ENCODE data around the gene FARS2.
A peak's percentile ranks its signal among the peaks of the same experiment; 100 is the strongest.

Gene FARS2

DNA sequence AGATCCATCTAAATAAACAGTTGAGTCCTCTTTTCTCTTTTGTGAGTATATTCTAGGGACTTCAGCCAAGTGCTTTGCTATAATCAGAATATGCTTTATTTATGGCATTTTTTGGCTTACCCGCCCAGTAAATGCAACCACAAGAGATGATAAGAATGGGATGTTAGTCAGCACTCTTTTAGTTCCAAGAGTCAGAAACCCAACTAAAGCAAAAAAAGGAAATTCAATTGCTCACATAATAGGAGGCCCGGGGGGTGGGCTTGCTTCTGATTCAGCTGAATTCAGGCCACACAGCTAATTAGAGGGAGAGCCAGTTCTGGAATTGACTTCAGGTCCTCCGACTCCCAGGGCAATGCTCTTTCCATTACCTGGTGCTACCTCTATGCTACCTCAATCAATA is 250.6 kb downstream of the FARS2 start:
- DNase-seq = peak; percentile 10

GRCh38 chr6:5512422-5512821 is 251.1 kb downstream of the FARS2 start:
- peak in 1 of 2 experiments; percentile 1 for DNase-seq
- TF ChIP-seq GATA1 (IDR thresholded peaks at IDR 0.05; ENCODE audit: low read depth, low read length) (no peak), POLR2A (IDR thresholded peaks at IDR 0.05; ENCODE audit: low read length) (no peak)

More for the DNA sequence above, 250.6 kb downstream of the FARS2 start:
- no peak for TF ChIP-seq POLR2A (IDR thresholded peaks at IDR 0.05; ENCODE audit: low read length)
- TF ChIP-seq GATA1 (IDR thresholded peaks at IDR 0.05; ENCODE audit: low read depth, low read length) = no peak

DNA sequence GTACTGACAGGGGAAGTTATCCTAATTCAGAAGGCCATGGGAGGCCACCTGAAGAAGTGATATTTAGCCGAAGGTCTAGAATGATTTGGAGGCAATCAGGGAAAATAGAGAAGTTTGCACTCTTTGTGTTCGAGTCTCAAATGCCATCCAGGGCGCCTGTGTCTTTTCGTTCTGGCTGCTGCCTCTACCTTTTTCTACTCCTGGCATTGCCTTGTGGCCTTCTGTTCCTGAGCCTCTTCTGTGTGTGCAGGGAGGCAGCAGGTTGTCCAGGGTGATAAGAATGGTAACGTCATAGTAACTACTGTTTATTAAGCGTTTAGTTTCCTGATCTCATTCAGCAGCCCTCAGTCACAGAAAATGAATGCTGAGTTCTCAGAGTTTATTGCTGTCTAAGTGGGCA is 252.1 kb downstream of the FARS2 start:
- peak; percentile 39 to 64 for DNase-seq
- TF ChIP-seq POLR2A (IDR thresholded peaks at IDR 0.05; ENCODE audit: low read length) = no peak
- TF ChIP-seq GATA1 (IDR thresholded peaks at IDR 0.05; ENCODE audit: low read depth, low read length) = no peak

DNA sequence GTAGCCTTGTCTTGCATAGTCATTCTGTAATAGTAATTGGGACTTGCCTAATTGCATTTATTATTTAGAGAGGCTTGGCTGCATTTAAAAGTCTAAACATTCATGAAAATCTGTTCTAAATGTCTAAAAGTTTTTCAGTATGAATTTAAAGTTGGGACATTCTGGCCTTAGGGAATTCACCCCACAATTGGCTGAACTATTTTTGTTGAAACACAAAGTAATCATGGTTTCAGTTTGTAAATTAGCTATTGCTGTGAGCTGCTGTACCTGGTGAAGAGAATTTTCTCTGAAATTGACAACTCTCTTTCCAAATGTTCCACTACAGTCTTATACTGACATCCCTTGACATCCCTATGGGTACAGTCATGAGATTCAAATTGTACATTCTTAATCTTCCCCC is 253.0 kb downstream of the FARS2 start:
- DNase-seq = no peak
- TF ChIP-seq GATA1 (IDR thresholded peaks at IDR 0.05; ENCODE audit: low read depth, low read length) (no peak), POLR2A (IDR thresholded peaks at IDR 0.05; ENCODE audit: low read length) (no peak)

DNA sequence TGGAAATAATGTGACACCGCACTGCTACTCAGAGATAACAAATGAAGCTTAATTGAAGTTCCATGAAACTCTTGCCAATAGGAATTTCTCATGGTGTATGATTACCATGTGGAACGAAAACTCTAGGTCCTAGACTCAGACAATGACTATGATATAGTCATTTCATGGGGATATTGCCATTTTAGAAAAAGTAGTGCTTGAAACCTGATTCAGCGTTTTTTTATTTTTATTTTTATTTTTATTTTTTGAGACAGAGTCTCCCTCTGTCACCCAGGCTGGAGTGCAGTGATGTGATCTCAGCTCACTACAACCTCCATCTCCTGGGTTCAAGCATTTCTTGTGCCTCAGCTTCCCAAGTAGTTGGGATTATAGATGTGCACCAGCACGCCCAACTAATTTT is 253.9 kb downstream of the FARS2 start:
- no peak for DNase-seq
- TF ChIP-seq GATA1 (IDR thresholded peaks at IDR 0.05; ENCODE audit: low read depth, low read length) = no peak
- TF ChIP-seq POLR2A (IDR thresholded peaks at IDR 0.05; ENCODE audit: low read length) = no peak

GRCh38 chr6:5516036-5516435 is 254.7 kb downstream of the FARS2 start:
- DNase-seq = no peak
- TF ChIP-seq POLR2A (IDR thresholded peaks at IDR 0.05; ENCODE audit: low read length) (no peak), GATA1 (IDR thresholded peaks at IDR 0.05; ENCODE audit: low read depth, low read length) (no peak)

GRCh38 chr6:5517796-5518195 is 256.5 kb downstream of the FARS2 start:
- TF ChIP-seq POLR2A (IDR thresholded peaks at IDR 0.05; ENCODE audit: low read length) = no peak
- TF ChIP-seq GATA1 (IDR thresholded peaks at IDR 0.05; ENCODE audit: low read depth, low read length) = no peak
- no peak for DNase-seq

DNA sequence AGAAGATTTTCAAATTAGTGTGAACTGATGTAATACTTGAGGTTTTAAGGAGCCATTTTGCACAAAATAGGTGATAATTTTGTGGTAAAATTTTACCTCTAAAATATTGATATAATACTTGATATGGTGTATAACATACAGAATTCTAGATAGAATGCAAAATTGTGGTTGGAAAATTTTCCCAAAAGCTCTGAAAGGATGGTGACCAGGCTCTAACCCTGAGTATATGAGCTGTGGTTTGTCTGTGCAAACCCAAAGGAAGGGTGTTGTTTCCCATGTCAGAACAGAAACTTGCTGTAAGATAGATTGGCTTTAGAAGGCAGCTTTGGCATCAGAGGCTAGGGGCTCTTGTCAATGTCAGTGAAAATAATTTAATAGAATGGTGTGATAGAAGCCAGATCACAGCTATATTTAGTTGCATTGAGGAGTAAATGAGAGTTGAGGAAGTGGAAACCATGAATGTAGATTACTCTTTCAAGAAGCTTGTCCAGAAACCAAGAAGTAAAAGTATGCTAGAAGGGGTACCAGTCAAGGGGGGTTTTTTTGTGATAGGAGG is 257.7 kb downstream of the FARS2 start:
- DNase-seq = no peak

DNA sequence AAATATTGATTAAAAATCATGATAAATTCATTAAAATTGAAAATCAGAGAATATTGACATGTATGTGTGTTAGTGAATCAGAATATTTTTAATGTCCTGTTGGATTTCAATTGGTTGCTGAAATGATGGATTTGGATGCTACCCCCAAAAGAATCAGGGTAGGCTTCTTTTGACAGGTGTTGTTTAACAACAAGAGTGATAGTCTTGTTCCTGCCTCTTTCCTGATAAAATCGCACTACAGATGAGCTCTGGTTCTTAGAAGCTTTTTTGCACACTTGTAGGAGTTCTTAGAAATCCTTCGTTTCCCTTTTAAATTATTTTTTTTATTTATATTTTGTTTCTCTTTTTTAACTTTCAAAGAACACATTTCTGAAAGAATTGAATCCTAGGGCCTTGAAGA is 259.5 kb downstream of the FARS2 start:
- no peak for TF ChIP-seq GATA1 (IDR thresholded peaks at IDR 0.05; ENCODE audit: low read depth, low read length)
- no peak for TF ChIP-seq POLR2A (IDR thresholded peaks at IDR 0.05; ENCODE audit: low read length)
- DNase-seq = no peak

More for the DNA sequence above, 257.7 kb downstream of the FARS2 start:
- TF ChIP-seq POLR2A (IDR thresholded peaks at IDR 0.05; ENCODE audit: low read length) (no peak), GATA1 (IDR thresholded peaks at IDR 0.05; ENCODE audit: low read depth, low read length) (no peak)

DNA sequence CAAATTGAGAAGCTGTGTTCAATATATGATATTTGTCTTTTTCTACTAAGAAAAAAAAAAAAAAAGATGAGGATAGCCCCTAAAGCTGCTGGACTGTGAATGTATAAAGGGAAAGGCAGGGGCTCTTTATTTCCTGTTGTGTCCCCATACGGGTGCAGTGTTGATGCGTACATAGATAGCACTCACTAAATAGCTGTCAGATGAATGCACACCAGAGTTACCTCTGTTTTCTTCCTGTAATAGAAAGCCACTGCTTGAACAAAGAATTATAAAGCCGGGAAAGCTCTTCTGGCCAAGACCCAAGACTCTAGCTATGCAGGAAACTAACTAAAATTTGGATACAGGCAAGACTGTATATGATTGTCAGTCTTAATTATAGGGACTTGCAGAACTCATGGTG is 260.0 kb downstream of the FARS2 start:
- no peak for DNase-seq
- TF ChIP-seq GATA1 (IDR thresholded peaks at IDR 0.05; ENCODE audit: low read depth, low read length) (no peak), POLR2A (IDR thresholded peaks at IDR 0.05; ENCODE audit: low read length) (no peak)

DNA sequence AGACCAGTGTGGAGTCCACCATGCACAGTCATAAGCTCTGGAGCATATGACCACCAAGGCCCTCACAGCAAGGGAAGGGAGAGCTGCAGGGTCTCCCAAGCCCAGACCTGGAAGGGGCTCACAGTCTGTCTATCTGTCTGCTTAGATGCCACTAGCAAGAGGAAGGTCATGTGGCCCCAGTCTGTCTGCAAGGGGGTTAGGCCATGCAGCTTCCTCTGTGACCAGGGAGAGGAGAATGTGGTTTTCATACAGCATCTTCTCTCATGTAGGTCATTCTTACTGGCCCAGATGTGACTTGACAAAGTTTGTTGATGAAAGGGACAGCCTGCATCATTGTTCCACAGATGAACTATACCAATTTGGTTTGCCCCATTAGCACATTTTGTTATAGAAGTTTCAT is 260.8 kb downstream of the FARS2 start:
- TF ChIP-seq POLR2A (IDR thresholded peaks at IDR 0.05; ENCODE audit: low read length) (no peak), GATA1 (IDR thresholded peaks at IDR 0.05; ENCODE audit: low read depth, low read length) (no peak)
- no peak for DNase-seq

DNA sequence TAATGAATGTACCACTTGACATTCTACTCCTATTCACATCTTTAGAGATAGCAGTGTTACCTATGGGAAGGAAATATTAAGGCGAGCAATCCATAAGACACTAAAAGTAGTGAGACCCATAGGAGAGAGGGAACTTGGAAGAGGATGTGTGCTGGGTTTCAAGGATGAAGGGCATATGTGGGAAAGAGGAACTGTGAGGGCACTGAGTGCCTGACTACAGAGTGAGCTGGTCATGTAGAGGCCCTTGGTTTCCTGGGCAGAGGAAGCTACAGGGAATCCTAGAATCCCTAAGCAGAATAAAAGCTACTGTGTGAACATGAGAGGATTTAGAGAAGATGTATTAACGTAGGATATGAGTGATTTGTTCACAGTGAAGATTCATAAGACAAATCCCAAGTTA is 262.8 kb downstream of the FARS2 start:
- DNase-seq = no peak
- no peak for TF ChIP-seq POLR2A (IDR thresholded peaks at IDR 0.05; ENCODE audit: low read length)
- no peak for TF ChIP-seq GATA1 (IDR thresholded peaks at IDR 0.05; ENCODE audit: low read depth, low read length)

- DNase-seq = no peak
- TF ChIP-seq GATA1 (IDR thresholded peaks at IDR 0.05; ENCODE audit: low read depth, low read length) = no peak
These were observed 263.9 kb downstream of the FARS2 start for GRCh38 chr6:5525209-5525608.

DNA sequence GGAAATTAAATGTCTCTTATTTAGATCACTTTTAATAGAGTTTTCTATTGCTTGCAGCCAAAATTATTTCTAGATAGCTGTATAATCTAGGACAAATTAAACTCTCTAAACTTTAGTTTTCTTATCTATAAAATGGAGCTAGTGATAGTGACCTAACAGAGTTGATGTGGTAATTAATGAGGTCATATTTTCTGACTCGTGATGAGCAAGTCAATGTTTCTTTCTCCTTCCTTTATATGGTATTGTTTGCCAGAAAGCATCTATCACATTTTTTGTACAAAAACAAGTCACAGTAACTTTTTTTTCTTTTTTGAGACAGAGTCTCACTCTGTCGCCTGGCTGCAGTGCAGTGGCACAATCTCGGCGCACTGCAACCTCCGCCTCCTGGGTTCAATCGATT is 267.7 kb downstream of the FARS2 start:
- no peak for DNase-seq
- no peak for TF ChIP-seq GATA1 (IDR thresholded peaks at IDR 0.05; ENCODE audit: low read depth, low read length)
- no peak for TF ChIP-seq POLR2A (IDR thresholded peaks at IDR 0.05; ENCODE audit: low read length)

- DNase-seq = no peak
These were observed 268.4 kb downstream of the FARS2 start for GRCh38 chr6:5529733-5530132.

GRCh38 chr6:5531161-5531560 is 269.8 kb downstream of the FARS2 start:
- TF ChIP-seq GATA1 (IDR thresholded peaks at IDR 0.05; ENCODE audit: low read depth, low read length) = no peak
- no peak for TF ChIP-seq POLR2A (IDR thresholded peaks at IDR 0.05; ENCODE audit: low read length)

More at GRCh38 chr6:5529733-5530132, 268.4 kb downstream of the FARS2 start:
- no peak for TF ChIP-seq GATA1 (IDR thresholded peaks at IDR 0.05; ENCODE audit: low read depth, low read length)
- no peak for TF ChIP-seq POLR2A (IDR thresholded peaks at IDR 0.05; ENCODE audit: low read length)

More at GRCh38 chr6:5531161-5531560, 269.8 kb downstream of the FARS2 start:
- no peak for DNase-seq
